Measurements from ENCODE around the gene IMMP2L. TPM values are rescaled to one million over a fixed set of nuclear protein-coding genes. Genes with fewer than 3 reads are reported as not detected.

Gene IMMP2L
- total RNA-seq, 1 donor from 2014 or later: 11.9 TPM

DNA sequence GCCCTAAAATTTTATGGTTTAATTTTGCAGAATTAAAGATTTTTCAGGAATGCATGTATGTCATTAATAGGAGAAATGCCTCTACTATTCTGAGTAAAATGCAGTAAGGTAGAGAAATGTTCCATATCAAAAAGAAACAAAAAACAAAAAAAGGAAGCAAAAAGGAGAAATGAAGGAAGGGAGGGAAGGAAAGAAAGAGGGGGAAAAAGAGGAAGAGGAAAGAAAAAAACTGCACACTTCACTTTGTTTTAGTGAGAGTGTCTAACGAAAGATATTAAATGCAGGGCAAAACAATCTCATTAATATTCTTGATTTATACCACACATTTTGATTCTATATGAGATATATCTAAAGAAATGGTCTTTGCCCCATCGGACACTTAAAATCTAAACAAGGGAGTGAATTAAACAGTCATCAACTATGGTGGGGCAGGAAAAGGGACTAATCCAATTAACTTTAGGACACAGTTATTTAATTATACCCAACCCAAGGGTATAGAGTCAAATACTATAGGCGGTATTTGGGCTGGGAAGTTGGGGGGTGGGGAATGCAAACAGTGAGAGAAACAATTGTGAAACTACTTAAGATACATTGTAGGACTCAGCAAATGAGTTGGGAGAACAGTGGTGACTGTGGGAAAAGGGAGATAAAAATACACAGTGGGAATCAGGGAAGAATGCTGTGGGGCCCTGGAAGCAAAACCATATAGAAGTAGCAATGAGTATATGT lies 27.0 kb downstream of the IMMP2L start:
- no peaks in the 10 kb centered on the region for H3K27me3 Mint-ChIP-seq (ENCODE audit: low read depth)
- DNase-seq (ENCODE audit: low read depth, low spot score): no peak
- H3K9me3 Mint-ChIP-seq: no peaks in the 10 kb centered on the region
- no peak overlapping the region for H3K4me3 Mint-ChIP-seq
- TF ChIP-seq CTCF (conservative IDR thresholded peaks at IDR 0.05): no peak
- no peak overlapping the region for H3K27ac Mint-ChIP-seq (ENCODE audit: unreplicated experiment)
- no peaks in the 10 kb centered on the region for H3K4me1 Mint-ChIP-seq
- H3K36me3 Mint-ChIP-seq (ENCODE audit: low read depth): peaks cover 2% of the 10 kb centered on the region

GRCh38 chr7:111532625-111533024 lies 29.7 kb downstream of the IMMP2L start:
- H3K4me1 Mint-ChIP-seq: no peaks in the 10 kb centered on the region

DNA sequence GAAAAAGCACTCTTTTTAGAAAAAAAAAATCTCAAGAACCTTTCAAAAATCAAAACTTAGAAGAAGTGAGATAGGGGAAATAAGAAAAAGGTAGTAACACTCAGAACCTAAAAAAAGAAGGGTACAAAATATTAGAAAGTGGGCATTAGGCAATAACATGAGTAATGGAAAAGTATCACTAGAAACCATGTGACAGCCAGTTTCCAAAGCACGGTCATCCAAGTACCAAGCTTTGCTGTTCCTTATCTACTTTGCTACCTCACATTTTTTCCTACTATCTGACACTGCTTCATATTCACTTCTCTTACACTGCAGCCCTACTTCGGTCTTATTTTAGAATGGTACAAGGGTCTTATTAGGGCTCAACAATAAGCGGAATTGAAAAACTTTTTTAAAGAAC lies 30.3 kb downstream of the IMMP2L start:
- Mint-ChIP-seq H3K27me3 (ENCODE audit: low read depth) (no peaks in the 10 kb centered on the region), H3K4me3 (no peak overlapping the region), H3K4me1 (no peaks in the 10 kb centered on the region), H3K27ac (ENCODE audit: unreplicated experiment) (no peak overlapping the region), H3K9me3 (no peaks in the 10 kb centered on the region), H3K36me3 (ENCODE audit: low read depth) (no peaks in the 10 kb centered on the region)
- DNase-seq (ENCODE audit: low read depth, low spot score): no peak
- TF ChIP-seq CTCF (conservative IDR thresholded peaks at IDR 0.05): no peak

More at GRCh38 chr7:111532625-111533024, 29.7 kb downstream of the IMMP2L start:
- DNase-seq (ENCODE audit: low read depth, low spot score): no peak
- TF ChIP-seq CTCF (conservative IDR thresholded peaks at IDR 0.05): no peak
- no peaks in the 10 kb centered on the region for H3K9me3 Mint-ChIP-seq
- H3K36me3 Mint-ChIP-seq (ENCODE audit: low read depth): no peaks in the 10 kb centered on the region
- H3K27me3 Mint-ChIP-seq (ENCODE audit: low read depth): no peaks in the 10 kb centered on the region
- H3K4me3 Mint-ChIP-seq: no peak overlapping the region
- H3K27ac Mint-ChIP-seq (ENCODE audit: unreplicated experiment): no peak overlapping the region

DNA sequence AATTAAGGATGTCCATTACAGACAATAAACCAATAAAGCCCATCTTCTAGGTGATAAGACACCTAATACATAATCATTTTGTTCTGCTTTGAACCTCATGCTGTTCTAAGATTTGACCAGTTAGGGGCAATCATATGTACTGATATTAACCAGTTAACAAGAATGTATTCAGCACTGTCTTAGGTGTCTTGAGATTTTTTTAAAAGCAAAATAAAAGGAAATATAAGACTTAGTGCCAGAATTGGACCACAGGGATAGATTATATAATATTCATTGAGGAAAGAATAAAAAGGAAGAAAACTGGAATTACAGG lies 32.0 kb downstream of the IMMP2L start:
- Mint-ChIP-seq H3K36me3 (ENCODE audit: low read depth) (no peaks in the 10 kb centered on the region), H3K9me3 (no peaks in the 10 kb centered on the region), H3K27me3 (ENCODE audit: low read depth) (no peaks in the 10 kb centered on the region), H3K4me1 (no peaks in the 10 kb centered on the region), H3K4me3 (no peak overlapping the region), H3K27ac (ENCODE audit: unreplicated experiment) (no peak overlapping the region)
- DNase-seq (ENCODE audit: low read depth, low spot score): no peak
- TF ChIP-seq CTCF (conservative IDR thresholded peaks at IDR 0.05): no peak

- TF ChIP-seq CTCF (conservative IDR thresholded peaks at IDR 0.05): no peak
- no peak overlapping the region for H3K27ac Mint-ChIP-seq (ENCODE audit: unreplicated experiment)
- DNase-seq (ENCODE audit: low read depth, low spot score): no peak
- H3K36me3 Mint-ChIP-seq (ENCODE audit: low read depth): peaks cover under 1% of the 10 kb centered on the region
- no peak overlapping the region for H3K4me3 Mint-ChIP-seq
- no peaks in the 10 kb centered on the region for H3K27me3 Mint-ChIP-seq (ENCODE audit: low read depth)
- no peaks in the 10 kb centered on the region for H3K4me1 Mint-ChIP-seq
- H3K9me3 Mint-ChIP-seq: peaks cover 2% of the 10 kb centered on the region
Measured at GRCh38 chr7:111529507-111530355, 32.6 kb downstream of the IMMP2L start.
